HUES48 (cell line): ENCODE data around the gene PLOD3.

Experiments
- H3K27ac ChIP-seq: one replicate; pipeline ENCODE4 v1.7.0; 2013; ENCODE audit warnings: low read depth, low read length, inconsistent platforms
- H3K27me3 ChIP-seq: 2 replicates; pipeline ENCODE4 v1.6.1; 2013; ENCODE audit warnings: mild to moderate bottlenecking, low read length; ENCODE audit not compliant: control insufficient read depth, insufficient read depth
- H3K36me3 ChIP-seq: 2 replicates; pipeline ENCODE4 v1.6.1; 2013; ENCODE audit warnings: low read length; ENCODE audit not compliant: control insufficient read depth, insufficient read depth
- H3K4me1 ChIP-seq: 2 replicates; pipeline ENCODE4 v1.6.1; 2013; ENCODE audit warnings: mild to moderate bottlenecking, low read length; ENCODE audit not compliant: control insufficient read depth, insufficient read depth
- H3K4me3 ChIP-seq: 2 replicates; pipeline ENCODE4 v1.5.1; 2013; ENCODE audit warnings: mild to moderate bottlenecking, low read depth, low read length
- H3K9ac ChIP-seq: 2 replicates; pipeline ENCODE4 v1.6.1; 2013; ENCODE audit warnings: mild to moderate bottlenecking, low read depth, low read length, moderate library complexity
- H3K9me3 ChIP-seq: 2 replicates; pipeline ENCODE4 v1.6.1; 2013; ENCODE audit warnings: low read length; ENCODE audit not compliant: control insufficient read depth, insufficient read depth

PLOD3 gene

GRCh38 chr7:101237206-101238067 lies 20.1 kb upstream of the PLOD3 start, which contains the start of gene CLDN15:
Gene CLDN15, minus strand, starts transcription at chr7:101237802. Its CDS starts 221 bp downstream, at chr7:101237581.
- H3K27me3 ChIP-seq: no peaks in the 10 kb centered on the region
- no peak within 1 kb of the TSS for H3K9ac ChIP-seq
- H3K36me3 ChIP-seq: peaks cover 22% of the 10 kb centered on the region
- H3K27ac ChIP-seq: no peak within 1 kb of the TSS
- H3K4me1 ChIP-seq: peaks cover 21% of the 10 kb centered on the region
- H3K9me3 ChIP-seq: no peaks in the 10 kb centered on the region
- H3K4me3 ChIP-seq: no peak within 1 kb of the TSS

GRCh38 chr7:101236292-101236835 lies 19.0 kb upstream of the PLOD3 start:
- Histone ChIP-seq H3K4me1 (peaks cover 25% of the 10 kb centered on the region), H3K36me3 (peaks cover 22% of the 10 kb centered on the region), H3K9me3 (no peaks in the 10 kb centered on the region), H3K27ac (no peak overlapping the region), H3K4me3 (no peak overlapping the region), H3K9ac (no peak overlapping the region), H3K27me3 (no peaks in the 10 kb centered on the region)

- no peaks in the 10 kb centered on the region for H3K9me3 ChIP-seq
- H3K27me3 ChIP-seq: no peaks in the 10 kb centered on the region
- H3K4me3 ChIP-seq: no peak overlapping the region
- peaks cover 25% of the 10 kb centered on the region for H3K4me1 ChIP-seq
- H3K36me3 ChIP-seq: peaks cover 17% of the 10 kb centered on the region
- no peak overlapping the region for H3K27ac ChIP-seq
- no peak overlapping the region for H3K9ac ChIP-seq
Measured at GRCh38 chr7:101235522-101235921, 18.1 kb upstream of the PLOD3 start.

GRCh38 chr7:101235050-101235449 lies 17.7 kb upstream of the PLOD3 start:
- H3K9ac ChIP-seq: no peak overlapping the region
- H3K36me3 ChIP-seq: peaks cover 12% of the 10 kb centered on the region
- H3K4me1 ChIP-seq: peaks cover 25% of the 10 kb centered on the region
- no peaks in the 10 kb centered on the region for H3K27me3 ChIP-seq
- no peak overlapping the region for H3K27ac ChIP-seq
- no peaks in the 10 kb centered on the region for H3K9me3 ChIP-seq
- no peak overlapping the region for H3K4me3 ChIP-seq

- Histone ChIP-seq H3K27ac (no peak overlapping the region), H3K9me3 (no peaks in the 10 kb centered on the region), H3K36me3 (peaks cover 8% of the 10 kb centered on the region), H3K4me1 (peaks cover 25% of the 10 kb centered on the region), H3K9ac (no peak overlapping the region), H3K4me3 (no peak overlapping the region), H3K27me3 (no peaks in the 10 kb centered on the region)
Measured at GRCh38 chr7:101234636-101235035, 17.3 kb upstream of the PLOD3 start.

- H3K9ac ChIP-seq: no peak overlapping the region
- H3K4me3 ChIP-seq: no peak overlapping the region
- no peak overlapping the region for H3K27ac ChIP-seq
- H3K4me1 ChIP-seq: peaks cover 25% of the 10 kb centered on the region
- H3K27me3 ChIP-seq: no peaks in the 10 kb centered on the region
- H3K9me3 ChIP-seq: no peaks in the 10 kb centered on the region
- peaks cover 6% of the 10 kb centered on the region for H3K36me3 ChIP-seq
Measured at GRCh38 chr7:101233907-101234547, 16.6 kb upstream of the PLOD3 start.

GRCh38 chr7:101232141-101232850 lies 14.9 kb upstream of the PLOD3 start:
- no peaks in the 10 kb centered on the region for H3K9me3 ChIP-seq
- no peaks in the 10 kb centered on the region for H3K27me3 ChIP-seq
- H3K27ac ChIP-seq: peak overlapping the region; percentile 64
- peaks cover 12% of the 10 kb centered on the region for H3K4me1 ChIP-seq
- H3K9ac ChIP-seq: no peak overlapping the region; the same call in 1 of the 2 replicates
- peak overlapping the region; percentile 80 for H3K4me3 ChIP-seq
- H3K36me3 ChIP-seq: peaks cover 7% of the 10 kb centered on the region

- Histone ChIP-seq H3K27ac (peak overlapping the region; percentile 64), H3K4me1 (peaks cover 11% of the 10 kb centered on the region; the same call in 1 of the 2 replicates), H3K9me3 (no peaks in the 10 kb centered on the region), H3K27me3 (no peaks in the 10 kb centered on the region), H3K36me3 (peaks cover 2% of the 10 kb centered on the region; the same call in 1 of the 2 replicates), H3K9ac (no peak overlapping the region), H3K4me3 (peak overlapping the region; percentile 80)
Measured at GRCh38 chr7:101231644-101232043, 14.3 kb upstream of the PLOD3 start.

- Histone ChIP-seq H3K27ac (no peak overlapping the region), H3K27me3 (no peaks in the 10 kb centered on the region), H3K9me3 (no peaks in the 10 kb centered on the region), H3K4me3 (no peak overlapping the region), H3K4me1 (0 out of 2 replicates have a peak, but pooled peaks cover under 1% of the 10 kb centered on the region), H3K9ac (no peak overlapping the region), H3K36me3 (peaks cover 20% of the 10 kb centered on the region)
Measured at GRCh38 chr7:101226721-101227120, 9.3 kb upstream of the PLOD3 start.

- H3K4me3 ChIP-seq: no peak overlapping the region
- no peak overlapping the region for H3K27ac ChIP-seq
- peaks cover 23% of the 10 kb centered on the region for H3K36me3 ChIP-seq
- no peaks in the 10 kb centered on the region for H3K9me3 ChIP-seq
- H3K27me3 ChIP-seq: no peaks in the 10 kb centered on the region
- no peak overlapping the region for H3K9ac ChIP-seq
- H3K4me1 ChIP-seq: no peaks in the 10 kb centered on the region
Measured at GRCh38 chr7:101225650-101226049, 8.3 kb upstream of the PLOD3 start.
